HG03575 (cell line): ENCODE measurements around the gene AFF2.

Source experiments
- ATAC-seq: cut with Tn5 transposase; IDR thresholded peaks from one replicate; pipeline ENCODE4 v1.9.1; 2021; ENCODE audit not compliant: unreplicated experiment, insufficient number of reproducible peaks, low FRiP score; ENCODE audit errors: extremely low read depth

AFF2 gene

DNA sequence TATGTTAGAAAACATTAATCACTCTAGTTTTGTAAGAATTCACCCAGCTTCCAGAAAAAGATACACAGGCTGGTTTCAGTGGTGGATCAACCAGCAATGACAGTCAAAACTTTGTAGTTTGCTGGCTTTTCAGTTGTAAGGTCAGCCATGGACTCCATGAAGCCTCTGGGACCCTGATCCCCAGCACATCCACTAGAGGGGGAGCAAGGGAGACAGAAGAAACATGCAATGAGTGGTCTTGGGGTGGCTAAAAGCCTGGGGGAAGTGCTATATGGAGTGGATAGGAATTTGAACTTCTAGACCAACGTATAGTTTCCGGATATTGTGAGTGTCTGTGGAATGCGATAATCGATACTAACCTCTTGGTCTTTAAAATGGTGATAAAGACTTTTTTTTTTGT is 72.7 kb downstream of the AFF2 start:
- ATAC-seq = no peak

DNA sequence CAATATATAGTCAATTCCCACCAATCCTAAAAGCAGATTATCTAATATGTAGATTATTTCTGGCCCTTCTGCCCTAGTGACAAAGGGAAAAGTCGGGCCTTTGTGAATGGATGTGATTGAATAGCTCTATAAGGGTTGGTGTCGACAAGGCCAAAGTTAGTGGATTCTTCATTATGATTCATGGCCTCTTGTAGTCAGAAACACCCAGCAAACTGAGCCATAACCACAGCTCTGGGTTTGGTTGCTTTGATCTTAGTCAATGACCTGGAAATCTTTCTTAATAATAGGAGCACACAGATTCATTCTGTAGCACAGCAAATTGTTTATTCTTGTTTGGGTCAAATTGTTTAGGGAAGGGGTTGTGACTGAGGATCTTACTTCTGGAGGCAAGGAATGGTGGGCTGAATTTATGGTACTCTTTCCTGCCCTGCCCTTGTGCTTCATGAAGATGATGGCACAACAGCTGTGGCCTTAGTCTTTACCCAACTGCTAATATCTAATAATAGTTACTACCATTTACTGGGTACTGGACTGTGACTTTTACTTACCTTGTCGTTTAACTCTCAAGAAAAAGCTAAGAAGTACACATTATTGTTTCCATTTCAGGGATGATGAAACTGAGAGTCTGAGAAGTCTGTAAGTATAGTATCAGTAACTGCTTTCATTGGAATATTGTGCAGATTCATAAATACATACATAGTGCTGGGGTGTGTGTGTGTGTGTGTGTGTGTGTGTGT is 74.0 kb downstream of the AFF2 start:
- ATAC-seq = no peak

GRCh38 chrX:148576396-148576795 is 76.0 kb downstream of the AFF2 start:
- ATAC-seq = no peak

DNA sequence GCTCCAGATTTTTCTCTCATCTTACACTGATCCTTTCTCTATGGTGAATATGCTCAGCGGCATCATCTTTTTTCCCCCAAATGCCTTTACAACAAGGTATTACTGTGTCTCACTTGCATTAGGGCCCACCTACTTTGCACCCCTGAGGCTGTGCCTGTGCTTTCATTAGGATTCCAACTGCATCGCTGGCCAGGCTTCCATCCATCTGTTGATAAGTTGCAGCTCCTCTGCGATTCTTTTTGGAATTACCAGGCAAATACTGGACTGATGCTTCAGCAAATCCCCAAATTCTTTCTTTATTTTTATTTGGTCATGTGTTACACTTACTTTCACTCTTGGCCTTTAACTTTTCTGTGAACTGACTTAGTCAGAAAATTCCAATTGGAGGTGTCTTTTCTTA is 77.3 kb downstream of the AFF2 start:
- ATAC-seq = no peak

DNA sequence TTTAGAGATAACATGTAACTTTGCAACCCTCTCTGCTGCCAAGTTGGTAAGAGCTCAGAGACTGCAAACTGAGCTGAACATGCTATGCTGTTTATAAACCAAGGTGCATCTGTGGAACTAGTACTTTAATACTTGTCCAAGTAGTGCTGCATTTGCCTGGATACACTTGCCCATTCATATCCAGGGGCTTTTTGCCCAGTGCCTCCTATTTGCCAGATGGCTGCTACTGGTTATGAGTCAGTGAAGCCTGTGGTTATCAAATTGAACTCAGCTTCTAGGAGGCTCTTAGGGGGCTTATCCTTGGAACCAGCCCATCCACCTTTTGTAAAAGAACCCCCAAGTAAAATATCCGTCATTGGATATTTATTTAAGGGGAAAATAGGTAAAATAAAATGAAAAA is 79.6 kb downstream of the AFF2 start:
- ATAC-seq = no peak

DNA sequence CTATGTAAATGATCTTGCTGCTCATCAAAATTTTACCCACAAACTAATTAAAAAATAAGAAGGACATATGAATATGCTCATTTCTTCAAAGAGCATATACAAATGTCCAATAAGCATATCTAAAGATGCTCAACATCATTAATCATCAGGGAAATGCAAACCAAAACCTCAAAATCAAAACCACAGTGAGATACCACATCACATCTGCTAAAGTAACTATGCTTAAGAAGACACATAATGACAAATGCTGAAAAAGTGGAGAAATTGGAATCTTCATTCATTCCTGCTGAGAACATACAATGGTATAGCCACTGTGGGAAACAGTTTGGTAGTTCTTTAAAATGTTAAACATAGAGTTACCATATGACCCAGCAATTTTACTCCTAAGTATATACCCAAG is 81.9 kb downstream of the AFF2 start:
- ATAC-seq = no peak

DNA sequence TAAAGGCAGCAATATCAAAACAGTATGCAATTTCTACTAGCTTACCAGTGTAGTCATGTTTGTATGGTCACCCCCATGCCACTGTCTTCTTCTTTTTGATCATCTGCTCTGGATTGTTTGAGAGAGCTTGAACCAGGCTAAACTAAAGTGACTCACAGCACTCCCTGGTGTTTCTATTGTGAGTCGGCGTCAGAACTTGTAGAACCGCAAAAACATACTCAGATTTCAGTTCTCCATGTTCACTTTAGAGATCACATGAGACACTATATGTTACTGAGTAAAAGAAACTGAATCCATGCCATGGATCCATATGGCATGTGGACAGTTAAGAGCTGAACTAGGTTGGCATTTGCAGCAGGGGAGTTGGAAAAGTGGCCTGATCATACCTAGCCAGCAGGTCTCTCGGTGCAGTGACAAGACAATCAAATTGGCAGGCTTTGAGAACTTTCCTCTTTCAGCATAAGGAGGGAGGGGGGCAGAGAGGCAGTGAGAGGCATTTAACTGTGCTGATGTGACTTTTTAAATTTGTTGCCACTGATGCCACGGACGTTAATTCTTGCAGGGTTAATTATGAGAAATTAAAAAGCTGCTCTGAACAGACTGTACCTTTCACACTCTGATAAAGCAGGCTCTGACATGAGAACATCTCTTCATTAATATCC is 88.4 kb downstream of the AFF2 start:
- ATAC-seq = no peak

DNA sequence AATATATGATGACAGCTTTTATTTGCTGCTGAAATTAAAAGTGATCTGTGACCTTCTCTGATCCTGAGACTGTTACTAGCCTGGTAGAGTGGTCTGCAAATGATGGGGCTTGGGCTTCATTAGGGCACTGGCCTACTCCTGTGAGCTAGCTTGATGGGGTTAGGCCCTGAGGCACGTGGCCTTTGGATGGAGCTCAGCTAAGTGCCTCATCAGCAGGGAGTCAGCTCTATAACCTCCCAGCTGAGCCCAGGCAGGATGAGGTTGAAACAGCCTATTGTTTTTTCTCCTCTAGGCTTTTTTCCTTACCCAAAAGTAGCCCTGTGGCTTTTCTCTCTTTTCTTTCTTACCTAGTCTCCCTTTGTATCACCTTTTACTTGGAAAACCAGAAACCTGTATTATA is 92.2 kb downstream of the AFF2 start:
- ATAC-seq = no peak

GRCh38 chrX:148593146-148593545 is 92.7 kb downstream of the AFF2 start:
- ATAC-seq = no peak

DNA sequence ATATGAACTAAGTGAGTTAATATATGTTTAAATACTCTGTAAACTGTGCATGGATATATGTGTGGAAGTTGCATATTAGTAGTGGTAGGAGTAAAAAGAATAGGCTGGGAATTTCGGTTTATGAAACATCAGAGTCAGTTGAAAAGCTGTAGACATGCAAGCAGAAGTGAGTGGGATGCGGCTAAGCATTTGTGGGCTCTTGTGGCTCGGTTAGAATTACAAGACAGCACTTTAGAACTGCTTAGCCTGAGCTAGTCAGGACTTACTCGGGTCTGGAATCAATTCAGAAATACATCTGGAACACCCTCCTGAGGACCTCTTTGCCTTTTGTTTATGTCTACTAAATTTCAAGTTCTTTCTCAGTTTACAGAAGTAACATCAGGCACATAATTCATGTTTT is 93.6 kb downstream of the AFF2 start:
- no peak for ATAC-seq

- ATAC-seq = no peak
Observed at GRCh38 chrX:148599404-148599803, 99.0 kb downstream of the AFF2 start.

GRCh38 chrX:148600131-148600530 is 99.7 kb downstream of the AFF2 start:
- no peak for ATAC-seq

DNA sequence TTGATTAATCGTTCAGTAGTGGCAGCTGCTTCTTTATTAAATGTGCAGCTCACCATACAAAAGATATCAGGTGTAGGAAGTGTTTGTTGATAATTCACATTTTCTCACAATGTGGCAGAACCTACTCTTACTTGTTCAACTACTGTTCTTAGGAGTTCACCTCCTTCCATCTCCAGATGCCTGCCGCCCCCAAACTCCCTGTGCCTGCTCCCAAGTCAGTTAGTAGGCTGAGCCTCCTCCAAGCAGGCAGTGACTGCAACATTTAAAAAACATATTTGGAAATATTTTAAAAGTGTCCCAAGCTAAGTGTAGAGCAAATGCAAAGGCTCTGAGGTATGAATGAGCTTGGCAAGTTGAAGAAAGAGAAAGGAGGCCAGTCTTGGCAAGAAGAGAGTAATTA is 100.2 kb downstream of the AFF2 start:
- ATAC-seq = no peak

DNA sequence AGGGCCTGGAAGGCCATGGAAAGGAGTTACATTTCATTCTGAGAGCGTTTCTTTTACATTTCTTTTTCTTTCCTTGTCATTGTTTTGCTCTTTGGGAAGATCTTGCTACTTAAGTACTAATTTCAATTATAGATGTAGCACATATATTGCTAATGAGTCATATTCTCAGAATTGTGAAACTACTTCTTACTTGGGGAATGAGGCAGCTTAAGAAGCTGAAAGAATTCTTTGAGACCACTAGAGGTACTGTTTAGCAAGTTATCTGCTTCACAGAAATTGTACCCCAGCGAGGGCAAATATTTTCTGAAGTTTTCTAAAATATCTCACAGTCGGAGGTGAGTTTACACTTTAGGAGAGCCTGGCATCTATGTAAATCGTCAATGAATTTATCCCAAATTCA is 100.6 kb downstream of the AFF2 start:
- no peak for ATAC-seq

- ATAC-seq = peak; percentile 35
Observed at GRCh38 chrX:148609515-148610327, 109.3 kb downstream of the AFF2 start.

- ATAC-seq = peak; percentile 34
Observed at GRCh38 chrX:148610328-148610698, 109.9 kb downstream of the AFF2 start.

GRCh38 chrX:148611993-148612392 is 111.6 kb downstream of the AFF2 start:
- peak; percentile 45 for ATAC-seq

DNA sequence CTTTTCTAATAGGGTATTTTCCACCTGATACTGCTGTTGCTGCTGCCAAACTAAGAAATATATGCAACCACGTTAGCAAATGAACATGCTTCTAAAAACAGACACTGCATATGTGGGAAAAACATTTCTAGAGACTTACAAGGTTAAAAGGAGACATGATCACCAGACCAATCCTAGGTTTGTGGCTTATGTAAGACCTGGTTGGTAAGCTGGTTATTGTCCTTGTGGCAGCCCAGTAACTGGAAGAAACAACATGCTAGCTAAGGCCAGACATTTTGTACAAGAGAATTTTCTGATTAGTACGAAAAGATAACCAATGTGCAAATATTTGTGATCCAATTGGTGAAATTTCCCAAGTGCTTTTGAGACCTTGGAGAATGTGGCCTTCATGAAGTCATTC is 112.0 kb downstream of the AFF2 start:
- ATAC-seq = no peak

GRCh38 chrX:148613636-148614035 is 113.2 kb downstream of the AFF2 start:
- ATAC-seq = no peak

DNA sequence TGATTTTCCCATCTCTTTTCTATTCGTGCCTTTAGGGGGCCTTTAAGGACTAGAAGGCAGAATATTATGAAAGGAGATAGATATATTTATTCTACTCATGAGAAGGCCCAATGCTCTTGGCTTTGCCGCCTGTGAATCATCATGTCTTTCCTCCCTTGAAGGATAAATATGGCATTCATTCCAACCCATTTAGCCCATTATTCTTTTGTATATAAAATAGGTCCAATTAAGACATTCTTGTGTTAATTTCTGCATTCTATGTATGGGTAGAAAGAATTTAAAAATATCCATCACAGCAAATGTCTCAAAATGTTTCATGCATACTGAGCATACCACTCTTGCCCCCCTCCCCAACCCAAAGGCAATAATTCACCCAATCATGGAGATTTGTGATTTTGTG is 115.1 kb downstream of the AFF2 start:
- ATAC-seq = no peak
